WI38 (cell line): Measurements from ENCODE around the gene CARD11.

ENCODE experiments used
- H3K4me3 ChIP-seq: 2 replicates; pipeline ENCODE4 v1.5.1; 2011; ENCODE audit warnings: low read depth, mild to moderate bottlenecking, control low read depth, low read length
- CTCF ChIP-seq: IDR thresholded peaks from 2 replicates; pipeline ENCODE4 v1.5.1; 2012; ENCODE audit warnings: low read depth, mild to moderate bottlenecking, control low read depth, low read length

CARD11 gene

GRCh38 chr7:2932402-2933251 lies 111.0 kb downstream of the CARD11 start:
- no peak for TF ChIP-seq CTCF
- H3K4me3 ChIP-seq = no peak overlapping the region

GRCh38 chr7:2931034-2931415 lies 112.6 kb downstream of the CARD11 start:
- TF ChIP-seq CTCF = no peak
- H3K4me3 ChIP-seq = no peak overlapping the region

- no peak overlapping the region for H3K4me3 ChIP-seq
- no peak for TF ChIP-seq CTCF
These were observed 113.2 kb downstream of the CARD11 start for GRCh38 chr7:2930310-2931033.

GRCh38 chr7:2929321-2930201 lies 114.1 kb downstream of the CARD11 start:
- H3K4me3 ChIP-seq = no peak overlapping the region
- no peak for TF ChIP-seq CTCF

GRCh38 chr7:2928613-2929311 lies 114.9 kb downstream of the CARD11 start:
- no peak overlapping the region for H3K4me3 ChIP-seq
- TF ChIP-seq CTCF = no peak

GRCh38 chr7:2928256-2928612 lies 115.4 kb downstream of the CARD11 start:
- no peak for TF ChIP-seq CTCF
- no peak overlapping the region for H3K4me3 ChIP-seq
